CD4-positive, alpha-beta memory T cell (primary cell): ENCODE measurements around the gene HOATZ. TPM values are rescaled to one million over a fixed set of nuclear protein-coding genes. Genes with fewer than 3 reads are reported as not detected.
A peak's percentile ranks its signal among the peaks of the same experiment; 100 is the strongest.

ENCODE experiments used
- CTCF ChIA-PET: fragments of 350-600 bp; sonication (Branson Sonifier 250); formaldehyde crosslinking; loops from one replicate; lab custom pipeline; 2021; ENCODE audit warnings: inconsistent platforms; ENCODE audit not compliant: partially characterized antibody; lab: Charles Lee
- POLR2A ChIA-PET: fragments of 350-600 bp; sonication (Branson Sonifier 250); formaldehyde crosslinking; loops from one replicate; lab custom pipeline; 2021; ENCODE audit not compliant: partially characterized antibody; lab: Charles Lee
- DNase-seq, 5 donors: peaks; one replicate each; pipeline versions ENCODE4 v3.0.0 to v3.0.0-alpha.2; 2020 to 2022; ENCODE audit warnings: mixed read lengths in 1 of 5
- H3K27ac ChIP-seq: one replicate; pipeline ENCODE4 v1.7.0; 2013; ENCODE audit warnings: low read depth, low read length
- H3K27me3 ChIP-seq: 2 replicates; pipeline ENCODE4 v1.7.0; 2013; ENCODE audit warnings: mild to moderate bottlenecking, low read length, moderate library complexity; ENCODE audit not compliant: insufficient read depth
- H3K36me3 ChIP-seq: 2 replicates; pipeline ENCODE4 v1.7.0; 2013; ENCODE audit warnings: mild to moderate bottlenecking, low read length, moderate library complexity; ENCODE audit not compliant: insufficient read depth
- H3K4me1 ChIP-seq: 2 replicates; pipeline ENCODE4 v1.7.0; 2013; ENCODE audit warnings: mild to moderate bottlenecking, low read length, moderate library complexity; ENCODE audit not compliant: insufficient read depth
- H3K4me3 ChIP-seq, 2 donors: one replicate each; pipeline ENCODE4 v1.7.0; 2013; ENCODE audit warnings: low read length in 2 of 2, mild to moderate bottlenecking in 1 of 2
- H3K9me3 ChIP-seq, 2 donors: one replicate each; pipeline ENCODE4 v1.7.0; 2013; ENCODE audit warnings: low read length in 2 of 2, control low read depth in 1 of 2; ENCODE audit not compliant: control insufficient read depth in 1 of 2
- H3K27ac Mint-ChIP-seq, 7 donors: one replicate each; pipeline ENCODE4 v1.8.0; 2020 to 2021; ENCODE audit warnings: mixed read lengths in 7 of 7, mild to moderate bottlenecking in 6 of 7, inconsistent platforms in 3 of 7, moderate library complexity in 3 of 7
- H3K27me3 Mint-ChIP-seq, 2 donors: one replicate each; pipeline ENCODE4 v1.8.0; 2020 to 2021; ENCODE audit warnings: mixed read lengths in 2 of 2
- H3K36me3 Mint-ChIP-seq, 2 donors: one replicate each; pipeline ENCODE4 v1.8.0; 2020 to 2021; ENCODE audit warnings: mixed read lengths in 2 of 2, inconsistent platforms in 1 of 2, mild to moderate bottlenecking in 1 of 2
- H3K4me1 Mint-ChIP-seq, 4 donors: one replicate each; pipeline ENCODE4 v1.8.0; 2020 to 2021; ENCODE audit warnings: mixed read lengths in 4 of 4, mild to moderate bottlenecking in 1 of 4
- H3K4me3 Mint-ChIP-seq, 8 donors: one replicate each; pipeline ENCODE4 v1.8.0; 2020 to 2021; ENCODE audit warnings: mixed read lengths in 8 of 8, mild to moderate bottlenecking in 7 of 8, moderate library complexity in 6 of 8, inconsistent platforms in 3 of 8
- H3K9me3 Mint-ChIP-seq, 8 donors: one replicate each; pipeline ENCODE4 v1.8.0; 2020 to 2021; ENCODE audit warnings: mixed read lengths in 8 of 8, mild to moderate bottlenecking in 5 of 8, inconsistent platforms in 3 of 8, moderate library complexity in 1 of 8
- intact Hi-C: fragments of 100-400 bp; cut with micrococcal nuclease; formaldehyde crosslinking; loops from one replicate; pipeline ENCODE4 v1.15.1; 2023
- polyA plus RNA-seq, 2 donors: library from polyadenylated mRNA; unstranded; fragments of 300-500 nt; fragmentation: Illumina TruSeq; gene quantifications; one replicate each; pipeline ENCODE4 v1.2.3, GENCODE V29; 2021
- total RNA-seq, 2 experiments: library from RNA; stranded (reverse); gene quantifications; one replicate each; pipeline ENCODE4 v1.2.3, GENCODE V29; 2021

Gene HOATZ
- total and polyA plus RNA-seq, 4 experiments from 2014 or later, result not detected

DNA sequence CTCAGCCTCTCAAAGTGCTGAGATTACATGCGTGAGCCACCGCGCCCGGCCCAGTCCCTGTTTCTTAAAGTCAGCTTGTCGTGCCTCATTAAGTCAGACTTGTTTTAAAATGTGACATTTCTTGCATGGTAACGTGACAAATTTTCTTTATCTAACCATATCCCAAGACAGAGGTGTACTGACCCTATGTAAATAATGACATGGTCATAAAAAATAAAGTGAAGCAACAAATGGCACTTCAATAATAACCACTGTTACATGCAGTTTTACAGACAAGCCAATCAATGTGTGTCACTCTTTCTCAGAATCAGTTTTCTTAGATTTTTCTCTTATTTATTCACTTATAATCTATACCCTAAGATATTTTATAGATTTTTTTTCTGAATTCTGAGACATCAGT is 61.2 kb downstream of the HOATZ start:
- Histone ChIP-seq H3K36me3 (no peaks in the 10 kb centered on the region), H3K27me3 (no peaks in the 10 kb centered on the region), H3K27ac (no peak overlapping the region), H3K9me3 (no peaks in the 10 kb centered on the region), H3K4me1 (no peaks in the 10 kb centered on the region), H3K4me3 (no peak overlapping the region)
- CTCF ChIA-PET, result no interaction called here
- Mint-ChIP-seq H3K9me3 (no peaks in the 10 kb centered on the region), H3K4me3 (no peak overlapping the region), H3K36me3 (no peaks in the 10 kb centered on the region), H3K27ac (no peak overlapping the region), H3K4me1 (no peaks in the 10 kb centered on the region), H3K27me3 (peaks cover 4% of the 10 kb centered on the region in 2 donors)
- no peak for DNase-seq
- POLR2A ChIA-PET, result no interaction called here
- intact Hi-C loops, result no loop called here

DNA sequence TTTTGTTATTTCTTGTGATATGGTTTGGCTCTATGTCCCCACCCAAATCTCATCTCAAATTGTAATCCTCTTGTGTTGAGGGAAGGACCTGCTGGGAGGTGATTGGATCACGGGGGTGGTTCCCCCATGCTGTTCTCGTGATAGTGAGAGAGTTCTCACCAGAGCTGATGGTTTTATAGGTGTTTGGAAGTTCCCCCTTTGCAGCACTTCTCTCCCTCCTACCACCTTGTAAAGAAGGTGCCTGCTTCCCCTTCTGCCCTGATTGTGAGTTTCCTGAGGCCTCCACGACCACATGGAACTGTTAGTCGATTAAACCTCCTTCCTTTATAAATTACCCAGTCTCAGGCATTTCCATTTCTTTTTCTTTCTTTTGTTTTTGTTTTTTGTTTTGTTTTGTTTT is 63.2 kb downstream of the HOATZ start:
- Histone ChIP-seq H3K36me3 (no peaks in the 10 kb centered on the region), H3K27me3 (no peaks in the 10 kb centered on the region), H3K4me1 (no peaks in the 10 kb centered on the region), H3K4me3 (no peak overlapping the region), H3K9me3 (no peaks in the 10 kb centered on the region), H3K27ac (no peak overlapping the region)
- POLR2A ChIA-PET, result no interaction called here
- CTCF ChIA-PET, result no interaction called here
- Mint-ChIP-seq H3K9me3 (no peaks in the 10 kb centered on the region), H3K27me3 (no peaks in the 10 kb centered on the region), H3K27ac (no peak overlapping the region), H3K4me1 (no peaks in the 10 kb centered on the region), H3K4me3 (no peak overlapping the region), H3K36me3 (no peaks in the 10 kb centered on the region)
- no peak for DNase-seq
- intact Hi-C loops, result no loop called here

DNA sequence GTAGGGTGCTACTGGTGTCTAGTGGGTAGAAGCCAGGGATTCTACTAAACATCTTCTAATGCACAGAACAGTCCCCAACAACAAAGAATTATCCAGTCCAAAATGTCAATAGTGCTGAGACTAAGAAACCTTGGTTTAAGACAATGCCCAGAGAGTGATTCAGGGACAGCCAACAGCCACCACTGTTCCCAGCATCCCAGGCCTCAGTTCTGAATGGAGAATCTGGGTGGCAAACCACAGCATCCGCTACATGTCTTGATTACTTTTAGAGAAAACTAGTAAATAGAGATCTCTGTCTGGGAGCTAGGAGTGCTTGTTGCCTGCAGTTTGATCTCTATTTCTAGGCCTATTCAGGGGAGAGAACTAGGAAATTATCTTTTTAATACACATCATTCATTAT is 66.8 kb downstream of the HOATZ start:
- Histone ChIP-seq H3K4me3 (no peak overlapping the region), H3K27me3 (no peaks in the 10 kb centered on the region), H3K27ac (no peak overlapping the region), H3K4me1 (no peaks in the 10 kb centered on the region), H3K36me3 (no peaks in the 10 kb centered on the region), H3K9me3 (no peaks in the 10 kb centered on the region)
- H3K27ac Mint-ChIP-seq, result peak overlapping the region in 1 of 7 donors; percentile 2
- H3K4me3 Mint-ChIP-seq, result no peak overlapping the region
- peaks cover 0 to 3% of the 10 kb centered on the region in 2 donors for H3K27me3 Mint-ChIP-seq
- no peaks in the 10 kb centered on the region for H3K36me3 Mint-ChIP-seq
- ChIA-PET POLR2A (no interaction called here), CTCF (interaction anchor here (1.5 to 6.3 kb wide), 2 partner anchors 23 to 196 kb away, joined by 5 to 68 read pairs; no protein-coding TSS in a partner anchor)
- H3K9me3 Mint-ChIP-seq, result no peaks in the 10 kb centered on the region
- no peaks in the 10 kb centered on the region for H3K4me1 Mint-ChIP-seq
- intact Hi-C loops, result no loop called here
- no peak for DNase-seq

DNA sequence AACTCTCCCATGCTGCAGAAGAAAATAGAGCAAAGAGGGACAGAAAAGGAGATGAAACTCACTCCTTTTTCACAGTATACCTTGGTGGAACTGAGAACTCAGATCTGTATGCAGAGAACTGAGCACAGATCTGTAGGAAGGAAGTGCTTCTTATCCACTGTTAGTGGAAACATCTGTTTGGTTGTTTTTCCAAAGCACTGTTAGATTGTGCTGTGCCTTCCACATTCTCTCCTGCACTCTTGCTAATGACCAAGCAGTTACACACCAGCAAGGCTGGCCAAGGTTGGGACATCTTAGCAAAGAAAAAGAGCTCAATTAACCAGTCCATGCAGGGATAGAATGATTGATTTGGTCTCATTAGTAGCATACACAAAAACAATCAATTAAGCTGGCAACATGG is 67.6 kb downstream of the HOATZ start:
- Histone ChIP-seq H3K27ac (no peak overlapping the region), H3K4me3 (no peak overlapping the region), H3K4me1 (no peaks in the 10 kb centered on the region), H3K36me3 (no peaks in the 10 kb centered on the region), H3K27me3 (no peaks in the 10 kb centered on the region), H3K9me3 (no peaks in the 10 kb centered on the region)
- ChIA-PET POLR2A (no interaction called here), CTCF (interaction anchor here (1.5 to 6.3 kb wide), 3 partner anchors 22 to 211 kb away, joined by 3 to 68 read pairs (median 5); no protein-coding TSS in a partner anchor)
- intact Hi-C loops, result no loop called here
- H3K36me3 Mint-ChIP-seq, result no peaks in the 10 kb centered on the region
- no peak for DNase-seq
- H3K27me3 Mint-ChIP-seq, result peaks cover 0 to 3% of the 10 kb centered on the region in 2 donors
- H3K4me1 Mint-ChIP-seq, result no peaks in the 10 kb centered on the region
- no peak overlapping the region for H3K4me3 Mint-ChIP-seq
- peak overlapping the region in 1 of 7 donors; percentile 50 for H3K27ac Mint-ChIP-seq
- no peaks in the 10 kb centered on the region for H3K9me3 Mint-ChIP-seq

DNA sequence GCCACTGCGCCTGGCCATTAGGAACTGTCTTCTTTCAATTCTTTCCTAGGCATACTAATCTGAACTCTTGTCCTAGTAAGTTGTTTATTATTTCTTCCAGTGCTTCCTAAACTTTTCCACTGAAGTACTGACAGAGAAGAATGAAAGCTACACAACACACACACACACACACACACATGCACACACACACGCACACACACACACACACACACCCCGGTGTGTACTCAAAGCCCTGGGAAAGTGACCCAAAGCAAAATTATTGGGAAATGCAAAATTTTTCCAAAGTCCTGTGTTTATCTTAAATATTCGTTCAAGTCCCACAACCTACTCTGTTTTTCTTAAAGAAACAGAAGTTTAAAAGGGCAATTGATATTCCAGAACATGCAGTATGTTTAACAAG is 68.3 kb downstream of the HOATZ start:
- no peak for DNase-seq
- ChIA-PET POLR2A (no interaction called here), CTCF (interaction anchor here (1.0 to 6.3 kb wide), 5 partner anchors 9 to 259 kb away, joined by 3 to 68 read pairs (median 3); no protein-coding TSS in a partner anchor)
- Histone ChIP-seq H3K9me3 (no peaks in the 10 kb centered on the region), H3K4me1 (no peaks in the 10 kb centered on the region), H3K27me3 (no peaks in the 10 kb centered on the region), H3K4me3 (no peak overlapping the region), H3K27ac (no peak overlapping the region), H3K36me3 (no peaks in the 10 kb centered on the region)
- Mint-ChIP-seq H3K27ac (no peak overlapping the region), H3K4me3 (no peak overlapping the region), H3K4me1 (no peaks in the 10 kb centered on the region), H3K9me3 (no peaks in the 10 kb centered on the region), H3K27me3 (peaks cover 0 to 3% of the 10 kb centered on the region in 2 donors), H3K36me3 (no peaks in the 10 kb centered on the region)
- intact Hi-C loops, result no loop called here

DNA sequence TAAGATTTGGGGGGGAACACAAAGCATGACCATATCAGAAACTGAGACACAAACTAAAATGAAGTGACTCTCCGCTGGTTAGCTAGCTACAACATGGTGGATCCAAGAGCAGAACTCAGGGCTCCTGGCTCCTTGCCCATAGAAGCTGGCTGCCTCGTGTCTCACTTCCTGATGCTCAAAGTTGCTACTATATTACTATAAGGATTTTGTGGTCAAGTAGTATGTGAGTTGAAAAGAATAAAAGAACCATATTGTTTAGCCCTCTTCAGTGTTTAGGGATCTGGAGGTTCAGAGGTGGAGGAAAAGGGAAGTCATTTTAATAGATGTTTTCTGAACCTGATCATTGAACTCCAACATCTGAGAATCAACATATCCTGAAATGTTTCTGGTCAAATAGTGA is 70.8 kb downstream of the HOATZ start:
- no peak overlapping the region for H3K27ac ChIP-seq
- intact Hi-C loops, result no loop called here
- H3K4me3 ChIP-seq, result no peak overlapping the region
- H3K4me3 Mint-ChIP-seq, result no peak overlapping the region
- ChIA-PET POLR2A (no interaction called here), CTCF (interaction anchor here (0.6 to 6.5 kb wide), 4 partner anchors 188 to 257 kb away, joined by 3 to 83 read pairs (median 36); no protein-coding TSS in a partner anchor)
- no peaks in the 10 kb centered on the region for H3K9me3 ChIP-seq
- H3K36me3 Mint-ChIP-seq, result no peaks in the 10 kb centered on the region
- DNase-seq, result no peak
- no peak overlapping the region for H3K27ac Mint-ChIP-seq
- H3K9me3 Mint-ChIP-seq, result no peaks in the 10 kb centered on the region
- H3K27me3 Mint-ChIP-seq, result peaks cover 1 to 3% of the 10 kb centered on the region in 2 donors
- no peaks in the 10 kb centered on the region for H3K4me1 Mint-ChIP-seq
- H3K36me3 ChIP-seq, result no peaks in the 10 kb centered on the region
- no peaks in the 10 kb centered on the region for H3K4me1 ChIP-seq
- no peaks in the 10 kb centered on the region for H3K27me3 ChIP-seq

DNA sequence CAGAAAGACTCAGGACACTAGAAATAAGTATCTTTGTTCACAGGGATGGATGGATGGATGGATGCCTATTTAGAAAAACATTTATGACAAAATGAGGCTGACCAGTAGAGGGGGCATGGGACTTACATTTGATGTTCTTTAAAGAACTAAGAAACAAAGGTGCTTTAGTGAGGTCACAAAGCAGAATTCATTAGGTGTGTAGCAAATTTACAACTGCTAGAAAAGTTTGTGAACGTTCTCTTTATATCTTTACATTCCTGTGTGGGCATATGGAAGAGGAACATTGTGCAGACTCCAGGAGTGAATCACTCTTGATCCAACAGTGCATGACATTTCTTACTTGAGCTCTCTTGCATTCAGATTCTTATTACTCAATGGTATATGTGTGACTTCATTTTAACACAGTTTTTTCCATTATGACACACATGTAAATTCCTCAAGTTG is 71.8 kb downstream of the HOATZ start:
- H3K4me1 ChIP-seq, result no peaks in the 10 kb centered on the region
- Mint-ChIP-seq H3K27ac (no peak overlapping the region), H3K36me3 (no peaks in the 10 kb centered on the region), H3K4me1 (no peaks in the 10 kb centered on the region), H3K4me3 (no peak overlapping the region), H3K27me3 (peaks cover 1 to 3% of the 10 kb centered on the region in 2 donors), H3K9me3 (no peaks in the 10 kb centered on the region)
- H3K9me3 ChIP-seq, result no peaks in the 10 kb centered on the region
- ChIA-PET POLR2A (interaction anchor here (0.7 to 1.1 kb wide), 2 partner anchors 180 to 191 kb away, joined by 3 to 6 read pairs; partner anchors contain the start of gene PPP2R1B), CTCF (interaction anchor here (0.7 to 6.5 kb wide), 20 partner anchors 10 to 265 kb away, joined by 3 to 160 read pairs (median 4); partner anchors contain the start of gene PPP2R1B)
- H3K4me3 ChIP-seq, result no peak overlapping the region
- H3K27me3 ChIP-seq, result no peaks in the 10 kb centered on the region
- H3K36me3 ChIP-seq, result no peaks in the 10 kb centered on the region
- no peak overlapping the region for H3K27ac ChIP-seq
- intact Hi-C loops, result loop anchor here (1.0 kb wide), 2 partner anchors 191 to 255 kb away; no protein-coding TSS in a partner anchor
- DNase-seq, result peak; percentile 51 to 62 (median 59)
